Measurements from ENCODE around the gene C1orf50.

Gene C1orf50

GRCh38 chr1:42740851-42741580, 26.0 kb upstream of the C1orf50 start:
- no peak for DNase-seq (ENCODE audit: low read depth)
- no peak for TF ChIP-seq CTCF (IDR thresholded peaks at IDR 0.05; ENCODE audit: control insufficient read depth, extremely low read depth, insufficient read depth)
- no peak overlapping the region for H3K4me3 ChIP-seq (ENCODE audit: low read depth, low read length)

- no peak for DNase-seq (ENCODE audit: low read depth)
- no peak for TF ChIP-seq CTCF (IDR thresholded peaks at IDR 0.05; ENCODE audit: control insufficient read depth, extremely low read depth, insufficient read depth)
- H3K4me3 ChIP-seq (ENCODE audit: low read depth, low read length) = no peak overlapping the region
Observed at GRCh38 chr1:42741706-42742105, 25.3 kb upstream of the C1orf50 start.

GRCh38 chr1:42742141-42742540, 24.9 kb upstream of the C1orf50 start:
- no peak for DNase-seq (ENCODE audit: low read depth)
- H3K4me3 ChIP-seq (ENCODE audit: low read depth, low read length) = no peak overlapping the region
- TF ChIP-seq CTCF (IDR thresholded peaks at IDR 0.05; ENCODE audit: control insufficient read depth, extremely low read depth, insufficient read depth) = no peak

- DNase-seq (ENCODE audit: low read depth) = no peak
- no peak overlapping the region for H3K4me3 ChIP-seq (ENCODE audit: low read depth, low read length)
- no peak for TF ChIP-seq CTCF (IDR thresholded peaks at IDR 0.05; ENCODE audit: control insufficient read depth, extremely low read depth, insufficient read depth)
Observed at GRCh38 chr1:42742617-42743316, 24.3 kb upstream of the C1orf50 start.

GRCh38 chr1:42743317-42744147, 23.5 kb upstream of the C1orf50 start:
- TF ChIP-seq CTCF (IDR thresholded peaks at IDR 0.05; ENCODE audit: control insufficient read depth, extremely low read depth, insufficient read depth) = no peak
- no peak overlapping the region for H3K4me3 ChIP-seq (ENCODE audit: low read depth, low read length)
- no peak for DNase-seq (ENCODE audit: low read depth)

- no peak overlapping the region for H3K4me3 ChIP-seq (ENCODE audit: low read depth, low read length)
- DNase-seq (ENCODE audit: low read depth) = no peak
- TF ChIP-seq CTCF (IDR thresholded peaks at IDR 0.05; ENCODE audit: control insufficient read depth, extremely low read depth, insufficient read depth) = no peak
Observed at GRCh38 chr1:42744148-42744413, 23.0 kb upstream of the C1orf50 start.
